CD4-positive, alpha-beta T cell (primary cell): Measurements from ENCODE around the gene TCF4. TPM values are rescaled to one million over a fixed set of nuclear protein-coding genes. Genes with fewer than 3 reads are reported as not detected.

ENCODE experiments used
- ATAC-seq: fragments of 200-7000 bp; cut with Tn5 transposase; one replicate; pipeline ENCODE4 v1.10.0; 2022; ENCODE audit warnings: mild to moderate bottlenecking; ENCODE audit not compliant: poor library complexity
- CTCF ChIA-PET: fragments of 350-600 bp; sonication (Branson Sonifier 250); formaldehyde crosslinking; loops from one replicate; lab custom pipeline; 2021; ENCODE audit warnings: antibody characterized with exemption, inconsistent platforms; lab: Charles Lee
- POLR2A ChIA-PET: fragments of 350-600 bp; sonication (Branson Sonifier 250); formaldehyde crosslinking; loops from one replicate; lab custom pipeline; 2021; ENCODE audit warnings: antibody characterized with exemption, inconsistent platforms; lab: Charles Lee
- DNase-seq, 14 experiments: peaks; one replicate each; pipeline ENCODE4 v3.0.0-alpha.2; 2013 to 2020; ENCODE audit warnings: mixed read lengths in 2 of 14
- H3K27ac ChIP-seq, 2 donors: one replicate each; pipeline versions ENCODE4 v1.5.1 to v1.7.0; 2013; ENCODE audit warnings: low read length in 2 of 2, low read depth in 1 of 2, mild to moderate bottlenecking in 1 of 2
- H3K27me3 ChIP-seq, 2 experiments: 1 replicate in 1 of 2; 2 replicates in 1 of 2; pipeline versions ENCODE4 v1.6.1 to v1.7.0; 2013; ENCODE audit warnings: low read length in 2 of 2, control low read depth in 1 of 2, mild to moderate bottlenecking in 1 of 2, moderate library complexity in 1 of 2; ENCODE audit not compliant: insufficient read depth in 2 of 2, control insufficient read depth in 1 of 2
- H3K36me3 ChIP-seq: one replicate; pipeline ENCODE4 v1.6.1; 2013; ENCODE audit warnings: low read length, control low read depth; ENCODE audit not compliant: insufficient read depth
- H3K4me1 ChIP-seq: one replicate; pipeline ENCODE4 v1.6.1; 2013; ENCODE audit warnings: low read length, control low read depth; ENCODE audit not compliant: insufficient read depth
- H3K4me3 ChIP-seq: one replicate; pipeline ENCODE4 v1.5.1; 2013; ENCODE audit warnings: mild to moderate bottlenecking, low read length, moderate library complexity
- H3K9me3 ChIP-seq, 2 experiments: 1 replicate in 1 of 2; 2 replicates in 1 of 2; pipeline versions ENCODE4 v1.6.1 to v1.7.0; 2013; ENCODE audit warnings: low read length in 2 of 2, mild to moderate bottlenecking in 2 of 2, control low read depth in 1 of 2, moderate library complexity in 1 of 2; ENCODE audit not compliant: control insufficient read depth in 1 of 2, insufficient read depth in 1 of 2
- H3K27ac Mint-ChIP-seq: one replicate; pipeline ENCODE4 v1.8.0; 2020; ENCODE audit warnings: mixed read lengths
- H3K27me3 Mint-ChIP-seq: one replicate; pipeline ENCODE4 v1.8.0; 2021; ENCODE audit warnings: mixed read lengths
- H3K36me3 Mint-ChIP-seq: one replicate; pipeline ENCODE4 v1.8.0; 2021; ENCODE audit warnings: low read depth, mixed read lengths
- H3K4me1 Mint-ChIP-seq: one replicate; pipeline ENCODE4 v1.8.0; 2021; ENCODE audit warnings: low read depth, mixed read lengths
- H3K4me3 Mint-ChIP-seq: one replicate; pipeline ENCODE4 v1.8.0; 2020; ENCODE audit warnings: mild to moderate bottlenecking, mixed read lengths
- H3K9me3 Mint-ChIP-seq: one replicate; pipeline ENCODE4 v1.8.0; 2020; ENCODE audit warnings: mixed read lengths
- intact Hi-C, 2 experiments: fragments of 100-400 bp; cut with DNase I in 1 of 2; cut with micrococcal nuclease in 1 of 2; formaldehyde crosslinking; loops; one replicate each; pipeline versions ENCODE4 v1.15.1 to v1.9.0; 2023 to 2025; cut with DNase I, micrococcal nuclease
- total RNA-seq, 174 experiments: library from RNA in 2 of 174; stranded (reverse) in 2 of 174; gene quantifications; one replicate each; pipeline ENCODE4 v1.2.3 and lab custom pipeline; 2021 to 2026
- TF ChIP-seq, protein P1 (sequence below): fragments of 200-600 bp; IDR thresholded peaks from one replicate; pipeline ENCODE4 v1.8.0; 2022; ENCODE audit warnings: antibody characterized with exemption, mild to moderate bottlenecking

Gene TCF4
- total RNA-seq, 2 experiments from 2014 or later = 3.0 to 3.2 TPM

DNA sequence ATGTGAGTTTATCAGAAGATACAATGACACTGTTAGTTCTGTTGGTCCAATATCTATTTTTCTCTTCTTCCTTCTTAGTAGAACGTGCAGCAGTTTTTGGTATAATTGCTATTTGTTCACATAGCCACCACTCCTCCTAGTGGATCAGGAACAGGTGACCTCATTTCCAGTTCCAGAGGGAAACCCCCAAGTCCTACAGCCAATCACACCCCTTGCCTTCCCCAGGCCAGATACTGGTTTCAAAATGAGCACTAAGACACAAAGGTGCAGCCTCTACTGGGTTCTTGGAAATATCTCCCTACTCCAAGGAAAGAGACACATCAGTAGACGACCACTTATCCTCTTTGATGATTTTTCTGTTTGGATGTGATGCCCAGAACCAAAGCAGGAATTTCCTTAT is 103.2 kb downstream of the TCF4 start:
- ATAC-seq (no peak), DNase-seq (no peak)
- Histone ChIP-seq H3K27me3 (no peaks in the 10 kb centered on the region), H3K4me3 (no peak overlapping the region), H3K4me1 (peaks cover 5% of the 10 kb centered on the region), H3K36me3 (no peaks in the 10 kb centered on the region), H3K9me3 (peaks cover 0 to 3% of the 10 kb centered on the region in 2 experiments), H3K27ac (no peak overlapping the region)
- H3K27me3 Mint-ChIP-seq = no peaks in the 10 kb centered on the region
- H3K4me1 Mint-ChIP-seq = peaks cover 13% of the 10 kb centered on the region
- ChIA-PET POLR2A (no interaction called here), CTCF (no interaction called here)
- TF ChIP-seq, protein P1, sequence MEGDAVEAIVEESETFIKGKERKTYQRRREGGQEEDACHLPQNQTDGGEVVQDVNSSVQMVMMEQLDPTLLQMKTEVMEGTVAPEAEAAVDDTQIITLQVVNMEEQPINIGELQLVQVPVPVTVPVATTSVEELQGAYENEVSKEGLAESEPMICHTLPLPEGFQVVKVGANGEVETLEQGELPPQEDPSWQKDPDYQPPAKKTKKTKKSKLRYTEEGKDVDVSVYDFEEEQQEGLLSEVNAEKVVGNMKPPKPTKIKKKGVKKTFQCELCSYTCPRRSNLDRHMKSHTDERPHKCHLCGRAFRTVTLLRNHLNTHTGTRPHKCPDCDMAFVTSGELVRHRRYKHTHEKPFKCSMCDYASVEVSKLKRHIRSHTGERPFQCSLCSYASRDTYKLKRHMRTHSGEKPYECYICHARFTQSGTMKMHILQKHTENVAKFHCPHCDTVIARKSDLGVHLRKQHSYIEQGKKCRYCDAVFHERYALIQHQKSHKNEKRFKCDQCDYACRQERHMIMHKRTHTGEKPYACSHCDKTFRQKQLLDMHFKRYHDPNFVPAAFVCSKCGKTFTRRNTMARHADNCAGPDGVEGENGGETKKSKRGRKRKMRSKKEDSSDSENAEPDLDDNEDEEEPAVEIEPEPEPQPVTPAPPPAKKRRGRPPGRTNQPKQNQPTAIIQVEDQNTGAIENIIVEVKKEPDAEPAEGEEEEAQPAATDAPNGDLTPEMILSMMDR = no peak
- H3K4me3 Mint-ChIP-seq = no peak overlapping the region
- H3K27ac Mint-ChIP-seq = no peak overlapping the region
- no peaks in the 10 kb centered on the region for H3K9me3 Mint-ChIP-seq
- H3K36me3 Mint-ChIP-seq = no peaks in the 10 kb centered on the region
- intact Hi-C loops = no loop called here

DNA sequence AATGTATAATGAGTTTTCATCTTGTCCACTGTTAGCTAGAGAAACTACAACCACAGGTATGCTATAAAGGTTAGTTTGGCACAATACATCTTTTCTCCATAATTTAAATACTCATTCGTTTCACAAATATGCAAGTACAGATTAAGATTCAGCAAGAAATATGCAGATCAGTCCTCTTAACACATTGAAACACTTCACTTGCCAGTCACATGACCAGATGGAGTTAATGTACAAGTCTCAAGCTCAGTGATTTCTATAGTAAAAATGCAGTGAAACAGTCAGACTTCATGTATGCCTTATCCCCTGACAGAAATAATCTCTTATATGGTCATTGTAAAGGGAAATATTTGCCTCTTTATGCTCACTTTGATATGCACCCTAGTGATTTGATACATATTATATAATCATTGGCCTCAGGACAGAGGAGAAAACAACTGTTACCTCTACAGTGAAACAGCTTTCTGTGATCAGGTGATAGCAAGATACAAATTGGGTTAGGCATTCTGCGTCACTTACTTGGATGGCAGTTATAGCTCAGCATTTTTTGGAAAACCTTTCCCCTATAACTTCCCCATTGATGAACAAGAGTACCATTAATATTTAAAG is 104.6 kb downstream of the TCF4 start:
- H3K9me3 ChIP-seq = peaks cover 0 to 3% of the 10 kb centered on the region in 2 experiments
- H3K36me3 ChIP-seq = no peaks in the 10 kb centered on the region

DNA sequence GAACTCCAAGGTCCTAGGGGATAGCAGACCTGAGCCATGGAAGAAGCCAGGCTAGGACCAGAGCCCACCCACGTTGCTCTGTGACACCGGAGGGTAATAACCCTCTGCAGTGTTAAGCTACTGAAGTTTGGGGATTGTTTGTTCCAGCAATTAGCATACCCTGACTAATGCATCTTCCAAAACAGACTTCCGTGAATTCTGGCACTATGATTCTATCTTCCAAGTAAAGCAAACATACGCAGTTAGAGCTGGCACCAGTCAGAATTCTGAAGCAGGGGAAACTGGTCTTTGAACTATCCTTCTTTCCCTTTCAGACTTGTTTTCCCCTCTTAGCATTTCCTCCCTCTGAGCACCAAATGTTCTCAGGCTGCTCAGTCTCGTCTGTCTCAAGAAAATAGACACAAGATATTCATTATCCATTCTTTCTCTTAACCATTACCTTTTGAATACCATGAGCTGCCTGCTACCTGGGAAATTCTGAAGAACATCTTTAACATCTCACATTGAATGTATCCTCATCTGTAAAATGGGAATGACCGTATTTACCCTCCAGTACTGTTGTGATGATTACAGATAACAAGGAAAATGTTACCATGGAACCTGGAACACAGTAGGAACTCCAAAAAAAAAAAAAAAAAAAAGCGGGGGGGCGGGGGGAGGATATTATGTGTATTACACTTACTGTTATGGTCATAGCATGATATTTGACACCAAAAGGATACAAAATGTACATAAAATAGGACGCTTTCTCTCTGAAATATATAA is 108.2 kb downstream of the TCF4 start:
- Histone ChIP-seq H3K36me3 (no peaks in the 10 kb centered on the region), H3K9me3 (peaks cover 0 to 3% of the 10 kb centered on the region in 2 experiments), H3K4me3 (no peak overlapping the region), H3K27ac (no peak overlapping the region), H3K27me3 (no peaks in the 10 kb centered on the region), H3K4me1 (peaks cover 3% of the 10 kb centered on the region)
- H3K4me3 Mint-ChIP-seq = no peak overlapping the region
- H3K4me1 Mint-ChIP-seq = peaks cover 24% of the 10 kb centered on the region
- no peaks in the 10 kb centered on the region for H3K27me3 Mint-ChIP-seq
- ChIA-PET POLR2A (no interaction called here), CTCF (no interaction called here)
- no peaks in the 10 kb centered on the region for H3K36me3 Mint-ChIP-seq
- H3K27ac Mint-ChIP-seq = no peak overlapping the region
- H3K9me3 Mint-ChIP-seq = no peaks in the 10 kb centered on the region
- DNase-seq = no peak
- TF ChIP-seq, protein P1 = no peak
- ATAC-seq = no peak
- intact Hi-C loops = no loop called here

More for the DNA sequence above, 104.6 kb downstream of the TCF4 start:
- CTCF ChIA-PET = no interaction called here
- Mint-ChIP-seq H3K9me3 (no peaks in the 10 kb centered on the region), H3K27ac (no peak overlapping the region), H3K4me1 (peaks cover 2% of the 10 kb centered on the region), H3K36me3 (no peaks in the 10 kb centered on the region), H3K27me3 (no peaks in the 10 kb centered on the region), H3K4me3 (no peak overlapping the region)
- POLR2A ChIA-PET = no interaction called here
- DNase-seq = no peak
- Histone ChIP-seq H3K4me1 (no peaks in the 10 kb centered on the region), H3K27me3 (no peaks in the 10 kb centered on the region), H3K4me3 (no peak overlapping the region), H3K27ac (no peak overlapping the region)
- no peak for ATAC-seq
- intact Hi-C loops = no loop called here
- TF ChIP-seq, protein P1 = no peak
